IPS-18a (cell line): ENCODE measurements around the gene FASLG.
"Not testable (repeated sequence)": the region's sequence is repeated elsewhere in the genome, so short reads cannot be mapped to it uniquely, and the experiment has no call there.

Experiments used
- H3K27ac ChIP-seq: one replicate; pipeline ENCODE4 v1.5.1; 2013; ENCODE audit warnings: low read length
- H3K27me3 ChIP-seq: one replicate; pipeline ENCODE4 v1.6.1; 2013; ENCODE audit warnings: mild to moderate bottlenecking, low read length; ENCODE audit not compliant: control insufficient read depth, insufficient read depth
- H3K36me3 ChIP-seq: one replicate; pipeline ENCODE4 v1.6.1; 2013; ENCODE audit warnings: low read depth, low read length; ENCODE audit not compliant: control insufficient read depth
- H3K4me1 ChIP-seq: one replicate; pipeline ENCODE4 v1.6.1; 2013; ENCODE audit warnings: low read depth, low read length; ENCODE audit not compliant: control insufficient read depth
- H3K4me3 ChIP-seq: one replicate; pipeline ENCODE4 v1.5.1; 2013; ENCODE audit warnings: low read length
- H3K9ac ChIP-seq: one replicate; pipeline ENCODE4 v1.6.1; 2013; ENCODE audit warnings: mild to moderate bottlenecking, low read length, moderate library complexity
- H3K9me3 ChIP-seq: one replicate; pipeline ENCODE4 v1.6.1; 2013; ENCODE audit warnings: low read depth, low read length; ENCODE audit not compliant: control insufficient read depth

The FASLG gene

DNA sequence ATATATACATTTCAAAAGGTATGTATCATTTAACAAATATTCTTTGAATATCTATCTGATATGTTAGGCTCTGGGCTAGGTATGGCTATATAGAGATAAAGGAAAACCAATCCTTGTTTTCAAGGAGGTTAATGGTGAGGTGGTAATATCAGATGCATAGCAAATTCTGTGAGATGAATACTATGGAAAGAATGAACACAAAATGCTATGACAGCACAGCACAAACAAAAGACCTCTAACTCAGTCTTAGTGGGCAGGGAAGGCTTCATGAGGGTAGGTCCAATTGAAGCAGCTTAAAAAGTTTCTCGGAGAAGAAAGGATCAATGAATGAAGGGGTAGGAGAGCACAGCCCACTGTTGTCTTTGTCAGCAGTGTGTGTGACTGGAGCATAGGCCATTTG lies 27.2 kb downstream of the FASLG start:
- no peak overlapping the region for H3K4me3 ChIP-seq
- no peaks in the 10 kb centered on the region for H3K9me3 ChIP-seq
- no peak overlapping the region for H3K9ac ChIP-seq
- H3K27ac ChIP-seq = no peak overlapping the region
- H3K4me1 ChIP-seq = peaks cover 10% of the 10 kb centered on the region
- H3K36me3 ChIP-seq = no peaks in the 10 kb centered on the region
- H3K27me3 ChIP-seq = no peaks in the 10 kb centered on the region

DNA sequence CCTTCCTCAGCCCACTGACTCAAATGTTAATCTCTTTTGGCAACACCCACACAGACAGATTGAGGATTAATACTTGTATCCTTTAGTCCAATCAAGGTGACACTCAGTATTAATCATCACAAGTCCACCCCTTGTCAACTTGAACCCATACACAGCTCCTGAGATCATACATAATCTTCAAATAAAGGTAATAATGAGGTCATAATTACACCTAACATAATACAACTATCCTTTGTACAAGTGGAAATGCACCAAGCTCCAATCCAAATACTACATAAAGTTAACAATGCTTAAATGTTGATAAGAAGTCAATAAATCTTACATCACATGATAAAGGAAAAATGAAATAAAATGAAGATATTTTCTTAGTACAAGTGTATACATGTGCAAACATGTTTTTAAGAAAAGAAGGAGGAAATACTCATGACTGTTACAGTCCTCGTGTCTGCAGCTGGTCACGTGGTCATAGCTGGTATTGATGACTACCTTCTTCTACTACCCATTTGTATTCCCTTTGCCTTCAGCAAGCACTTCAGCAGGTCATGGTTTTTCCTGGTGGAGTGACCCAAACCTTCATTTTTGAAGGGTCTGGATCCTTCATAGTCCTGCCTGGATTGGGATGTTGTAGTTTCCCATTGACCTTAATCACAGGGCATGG lies 29.7 kb downstream of the FASLG start:
- not testable (repeated sequence) for H3K36me3 ChIP-seq, H3K9ac ChIP-seq, H3K27ac ChIP-seq, H3K27me3 ChIP-seq, H3K4me1 ChIP-seq, H3K4me3 ChIP-seq, H3K9me3 ChIP-seq

DNA sequence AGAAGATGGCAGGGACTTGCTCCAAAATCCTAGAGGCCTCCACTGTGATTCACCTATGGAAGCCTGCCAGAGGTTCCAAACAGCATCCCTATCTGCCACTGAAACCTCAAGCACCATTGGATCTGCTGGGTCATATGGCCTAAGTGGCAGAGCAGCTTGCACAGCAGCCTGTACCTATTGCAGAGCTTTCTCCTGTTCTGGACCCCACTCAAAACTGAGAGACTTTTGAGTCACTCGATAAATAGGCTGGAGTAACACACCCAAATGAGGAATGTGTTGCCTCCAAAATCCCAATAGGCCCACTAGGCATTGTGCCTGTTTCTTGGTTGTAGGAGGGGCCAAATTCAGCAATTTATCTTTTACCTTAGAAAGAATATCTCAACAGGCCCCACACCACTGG lies 32.0 kb downstream of the FASLG start:
- H3K4me3 ChIP-seq, H3K27me3 ChIP-seq, H3K27ac ChIP-seq, H3K9ac ChIP-seq, H3K4me1 ChIP-seq, H3K9me3 ChIP-seq, H3K36me3 ChIP-seq: not testable (repeated sequence)

DNA sequence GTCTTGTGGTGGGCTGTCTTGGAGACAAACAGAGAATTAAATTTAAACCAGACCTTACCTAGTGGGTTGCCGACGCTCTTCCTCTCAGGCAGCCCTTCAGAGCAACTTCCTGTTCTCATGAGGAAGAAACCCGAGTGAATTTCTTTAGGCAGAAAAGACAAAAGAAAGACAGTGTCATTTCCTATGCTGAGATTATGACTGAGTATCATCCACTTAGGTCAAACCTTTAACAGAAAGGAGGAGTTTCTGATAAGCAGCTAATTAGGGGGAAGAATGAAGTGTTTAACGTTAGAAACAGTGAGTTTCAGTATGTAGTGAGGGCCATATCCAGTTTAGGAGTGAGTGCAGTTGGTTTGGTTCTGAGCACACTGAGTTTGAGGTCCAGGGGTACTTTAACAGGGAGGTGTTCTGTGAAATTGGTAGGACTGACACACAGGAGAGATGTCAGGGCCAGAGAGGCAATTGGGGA lies 38.7 kb downstream of the FASLG start:
- Histone ChIP-seq H3K4me1 (no peaks in the 10 kb centered on the region), H3K27ac (no peak overlapping the region), H3K9me3 (no peaks in the 10 kb centered on the region), H3K4me3 (no peak overlapping the region), H3K36me3 (no peaks in the 10 kb centered on the region), H3K27me3 (no peaks in the 10 kb centered on the region), H3K9ac (no peak overlapping the region)

GRCh38 chr1:172698224-172698623 lies 39.3 kb downstream of the FASLG start:
- Histone ChIP-seq H3K27ac (no peak overlapping the region), H3K9ac (no peak overlapping the region), H3K9me3 (no peaks in the 10 kb centered on the region), H3K36me3 (no peaks in the 10 kb centered on the region), H3K4me3 (no peak overlapping the region), H3K27me3 (no peaks in the 10 kb centered on the region), H3K4me1 (no peaks in the 10 kb centered on the region)

GRCh38 chr1:172699111-172699510 lies 40.2 kb downstream of the FASLG start:
- H3K4me3 ChIP-seq = no peak overlapping the region
- no peak overlapping the region for H3K27ac ChIP-seq
- H3K27me3 ChIP-seq = no peaks in the 10 kb centered on the region
- H3K36me3 ChIP-seq = no peaks in the 10 kb centered on the region
- H3K9ac ChIP-seq = no peak overlapping the region
- peaks cover 4% of the 10 kb centered on the region for H3K4me1 ChIP-seq
- no peaks in the 10 kb centered on the region for H3K9me3 ChIP-seq

GRCh38 chr1:172699695-172700227 lies 40.9 kb downstream of the FASLG start:
- Histone ChIP-seq H3K36me3 (no peaks in the 10 kb centered on the region), H3K9ac (no peak overlapping the region), H3K9me3 (no peaks in the 10 kb centered on the region), H3K4me1 (peaks cover 8% of the 10 kb centered on the region), H3K27me3 (no peaks in the 10 kb centered on the region), H3K27ac (no peak overlapping the region), H3K4me3 (no peak overlapping the region)

GRCh38 chr1:172700556-172700955 lies 41.7 kb downstream of the FASLG start:
- peaks cover 12% of the 10 kb centered on the region for H3K4me1 ChIP-seq
- no peaks in the 10 kb centered on the region for H3K9me3 ChIP-seq
- H3K36me3 ChIP-seq = no peaks in the 10 kb centered on the region
- H3K9ac ChIP-seq = no peak overlapping the region
- no peak overlapping the region for H3K27ac ChIP-seq
- no peak overlapping the region for H3K4me3 ChIP-seq
- no peaks in the 10 kb centered on the region for H3K27me3 ChIP-seq

GRCh38 chr1:172704001-172704400 lies 45.1 kb downstream of the FASLG start:
- no peaks in the 10 kb centered on the region for H3K36me3 ChIP-seq
- no peak overlapping the region for H3K27ac ChIP-seq
- H3K4me1 ChIP-seq = peaks cover 12% of the 10 kb centered on the region
- H3K27me3 ChIP-seq = no peaks in the 10 kb centered on the region
- no peak overlapping the region for H3K4me3 ChIP-seq
- H3K9ac ChIP-seq = no peak overlapping the region
- H3K9me3 ChIP-seq = no peaks in the 10 kb centered on the region

DNA sequence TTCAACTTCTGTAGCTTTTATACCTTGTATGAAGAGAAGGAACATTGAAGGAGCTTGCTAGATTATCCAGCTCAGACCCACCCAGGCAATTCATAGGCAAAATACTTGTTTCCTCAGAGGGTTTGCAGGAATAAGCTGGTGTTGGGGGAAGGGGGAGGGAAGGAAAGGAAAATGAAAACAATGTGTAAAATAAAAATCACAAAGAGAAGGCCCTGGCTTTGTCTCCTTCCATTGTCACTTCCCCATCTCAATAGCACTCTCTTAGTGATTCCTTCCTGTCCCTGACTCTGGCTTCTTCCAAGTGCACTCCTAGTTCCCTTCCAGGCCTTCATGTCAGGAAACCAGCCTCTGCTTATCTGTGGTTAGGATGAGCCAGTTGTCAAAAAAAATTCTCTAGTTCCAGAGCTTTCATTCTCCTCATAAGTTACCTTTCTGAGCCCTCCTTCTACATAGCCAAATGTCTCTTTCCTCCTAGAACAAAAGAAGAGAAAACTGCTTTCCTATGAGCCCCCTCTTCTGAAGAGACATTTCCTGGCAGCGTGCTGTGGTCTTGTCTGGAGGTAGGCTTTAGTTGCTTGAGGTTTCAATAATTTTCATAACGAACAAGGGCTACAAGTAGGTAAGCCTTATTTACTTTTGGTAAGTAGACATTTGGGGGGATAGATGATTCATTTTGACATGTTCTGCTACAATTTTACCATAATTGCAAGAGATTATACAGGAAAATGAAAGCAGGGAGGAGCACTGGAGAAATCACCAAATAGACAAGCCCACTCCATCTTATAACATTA lies 45.7 kb downstream of the FASLG start:
- H3K9me3 ChIP-seq = no peaks in the 10 kb centered on the region
- H3K36me3 ChIP-seq = no peaks in the 10 kb centered on the region
- H3K4me3 ChIP-seq = no peak overlapping the region
- no peaks in the 10 kb centered on the region for H3K27me3 ChIP-seq
- no peak overlapping the region for H3K9ac ChIP-seq
- H3K27ac ChIP-seq = no peak overlapping the region
- H3K4me1 ChIP-seq = peaks cover 12% of the 10 kb centered on the region

DNA sequence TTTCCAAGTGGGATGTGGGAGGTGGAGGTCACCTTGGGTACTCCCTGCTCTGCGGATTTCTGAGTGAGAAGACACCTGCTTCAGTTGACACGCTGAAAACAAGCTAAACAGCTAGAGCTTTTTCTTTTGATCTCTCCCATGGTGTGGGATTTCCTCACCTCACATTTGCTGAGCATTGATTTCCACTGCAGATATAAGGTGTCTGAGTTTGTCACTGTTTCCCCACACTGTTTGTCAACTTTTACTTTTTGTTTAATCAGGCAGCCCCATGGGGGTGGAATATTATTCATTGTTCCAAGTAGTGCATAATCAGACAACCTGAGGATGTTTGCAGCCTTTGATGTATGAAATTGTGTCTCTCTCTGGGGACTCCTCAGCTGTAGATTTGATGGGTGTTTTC lies 49.5 kb downstream of the FASLG start:
- no peak overlapping the region for H3K9ac ChIP-seq

DNA sequence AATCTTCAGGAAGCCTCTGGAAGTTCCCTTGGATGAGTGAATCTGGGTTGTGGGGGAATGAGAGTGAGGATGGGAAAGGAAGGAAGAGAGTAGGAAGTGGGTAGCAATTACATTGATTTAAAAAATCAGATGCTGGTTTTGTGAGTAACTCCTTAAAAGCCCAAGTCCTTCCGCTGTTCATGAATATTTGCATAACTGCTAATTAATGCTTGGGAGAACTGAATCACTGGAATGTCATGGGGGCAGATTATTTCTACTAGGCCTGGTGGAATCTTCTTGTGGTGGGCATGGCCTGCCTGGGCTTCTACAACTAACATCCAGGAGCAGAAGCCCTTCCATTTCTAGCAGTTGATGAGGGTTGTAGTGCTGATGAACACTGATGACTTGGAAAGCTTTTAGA lies 52.7 kb downstream of the FASLG start:
- H3K27ac ChIP-seq = no peak overlapping the region
- no peaks in the 10 kb centered on the region for H3K27me3 ChIP-seq
- H3K9me3 ChIP-seq = no peaks in the 10 kb centered on the region
- peaks cover 13% of the 10 kb centered on the region for H3K4me1 ChIP-seq
- H3K4me3 ChIP-seq = no peak overlapping the region
- H3K9ac ChIP-seq = no peak overlapping the region
- no peaks in the 10 kb centered on the region for H3K36me3 ChIP-seq

More for the DNA sequence above, 49.5 kb downstream of the FASLG start:
- H3K27ac ChIP-seq = no peak overlapping the region
- no peaks in the 10 kb centered on the region for H3K27me3 ChIP-seq
- peaks cover 13% of the 10 kb centered on the region for H3K4me1 ChIP-seq
- H3K4me3 ChIP-seq = no peak overlapping the region
- no peaks in the 10 kb centered on the region for H3K36me3 ChIP-seq
- H3K9me3 ChIP-seq = no peaks in the 10 kb centered on the region
